SKM-1 treated with dmso at 0.1 percent for 144 hours (cell line): Measurements from ENCODE around the gene PIP4K2A.
"Not testable (repeated sequence)": the region's sequence is repeated elsewhere in the genome, so short reads cannot be mapped to it uniquely, and the experiment has no call there.

Experiments used
- DNase-seq: peaks from one replicate; lab custom pipeline; 2025; ENCODE audit not compliant: unreplicated experiment; lab: John Stamatoyannopoulos, UW

Gene PIP4K2A

DNA sequence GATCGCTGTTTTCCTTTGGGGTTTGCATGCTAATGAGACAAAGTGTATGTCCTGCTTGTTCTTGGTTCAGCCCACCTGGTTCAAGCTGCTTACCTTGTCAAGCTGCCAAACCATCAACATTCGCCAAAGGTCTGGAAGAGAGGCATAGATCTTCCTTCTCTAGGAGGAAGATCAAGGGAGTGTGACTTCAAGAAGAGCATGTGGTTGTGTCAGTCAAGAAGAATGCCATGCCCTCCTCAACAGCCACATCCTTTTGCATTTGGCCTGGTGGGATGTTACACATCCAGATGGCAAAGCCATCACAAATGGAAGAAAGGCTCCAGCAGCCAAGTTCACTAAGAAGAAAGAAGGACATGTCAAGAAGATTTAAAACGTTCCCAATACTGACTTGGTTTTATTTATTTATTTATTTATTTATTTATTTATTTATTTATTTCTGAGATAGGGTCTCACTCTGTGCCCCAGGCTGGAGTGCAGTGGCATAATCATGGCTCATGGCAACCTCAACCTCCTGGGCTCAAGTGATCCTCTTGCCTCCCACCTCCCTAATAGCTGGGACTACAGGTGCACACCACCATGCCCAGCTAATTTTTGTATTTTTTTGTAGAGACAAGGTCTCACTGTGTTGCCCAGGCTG, 5.1 kb upstream of the PIP4K2A start:
- DNase-seq, result no peak

DNA sequence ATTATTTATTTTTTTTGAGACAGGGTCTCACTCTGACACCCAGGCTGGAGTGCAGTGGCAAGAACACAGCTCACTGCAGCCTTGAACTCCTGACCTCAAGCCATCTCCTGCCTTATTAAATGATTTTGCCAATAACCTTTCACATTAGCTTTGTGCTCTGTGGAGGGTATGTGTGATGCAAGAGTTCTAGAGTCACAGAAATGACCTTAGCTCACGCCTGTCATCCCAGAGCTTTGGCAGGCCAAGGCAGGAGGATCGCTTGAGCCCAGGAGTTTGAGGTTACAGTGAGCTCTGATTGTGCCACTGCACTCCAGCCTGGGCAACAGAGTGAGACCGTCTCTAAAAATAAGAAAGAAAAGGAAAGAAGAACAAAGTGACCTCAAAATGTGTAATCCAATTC, 4.3 kb upstream of the PIP4K2A start:
- DNase-seq, result not testable (repeated sequence)

DNA sequence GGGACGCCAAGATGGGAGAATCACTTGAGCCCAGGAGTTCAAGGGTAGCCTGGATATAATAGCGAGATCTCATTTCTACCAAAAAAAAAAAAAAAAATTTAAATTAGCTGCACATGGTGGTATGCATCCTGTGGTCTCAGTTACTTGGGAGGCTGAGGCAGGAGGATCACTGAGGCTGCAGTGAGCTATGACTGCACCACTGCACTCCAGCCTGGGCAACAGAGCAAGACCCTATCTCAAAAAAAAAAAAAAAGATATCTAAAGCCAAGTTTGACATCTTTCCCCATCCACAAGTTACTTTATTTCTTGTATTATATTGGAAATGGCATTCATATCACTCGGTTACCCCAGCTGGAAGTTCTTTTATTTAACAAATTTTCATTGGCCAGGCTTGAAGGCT, 3.4 kb upstream of the PIP4K2A start:
- no peak for DNase-seq

DNA sequence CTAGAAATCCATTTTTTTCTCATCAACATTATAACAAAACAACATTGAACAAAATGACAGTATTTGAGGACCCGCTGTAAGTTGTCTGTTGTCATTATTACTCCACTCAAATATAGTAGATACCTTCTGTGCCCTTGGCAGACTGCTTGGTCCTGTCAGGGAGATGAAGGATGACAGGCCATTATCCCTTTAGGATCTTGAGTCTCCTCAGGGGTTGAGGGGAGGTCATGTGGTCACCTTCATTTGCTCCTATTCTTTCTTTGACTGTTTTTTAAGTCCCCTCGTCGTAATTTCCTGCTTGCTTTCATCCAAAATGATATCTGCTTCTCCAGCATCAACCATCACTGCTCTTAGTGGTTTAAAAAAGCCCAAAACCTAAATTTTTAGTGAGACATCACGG, 2.6 kb upstream of the PIP4K2A start:
- no peak for DNase-seq

DNA sequence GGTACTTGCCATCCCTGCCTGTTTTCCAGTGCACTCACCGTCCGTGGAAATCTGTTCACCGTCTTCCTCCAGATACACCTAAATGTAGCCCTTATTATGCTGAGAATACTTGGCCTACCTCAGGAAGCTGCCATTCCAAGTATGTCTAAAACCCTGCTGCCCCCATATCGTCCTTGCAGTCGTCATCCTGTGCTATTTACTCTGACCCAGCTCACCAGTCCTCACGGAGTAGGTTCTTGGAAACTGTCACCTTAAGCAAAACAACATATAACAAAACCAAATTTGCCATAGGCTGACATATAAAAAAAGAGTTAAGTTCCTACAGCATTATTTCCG, 880 bp upstream of the PIP4K2A start:
- no peak for DNase-seq

- peak; percentile 15 for DNase-seq
Measured at GRCh38 chr10:22713853-22714478, 412 bp downstream of the PIP4K2A start.

DNA sequence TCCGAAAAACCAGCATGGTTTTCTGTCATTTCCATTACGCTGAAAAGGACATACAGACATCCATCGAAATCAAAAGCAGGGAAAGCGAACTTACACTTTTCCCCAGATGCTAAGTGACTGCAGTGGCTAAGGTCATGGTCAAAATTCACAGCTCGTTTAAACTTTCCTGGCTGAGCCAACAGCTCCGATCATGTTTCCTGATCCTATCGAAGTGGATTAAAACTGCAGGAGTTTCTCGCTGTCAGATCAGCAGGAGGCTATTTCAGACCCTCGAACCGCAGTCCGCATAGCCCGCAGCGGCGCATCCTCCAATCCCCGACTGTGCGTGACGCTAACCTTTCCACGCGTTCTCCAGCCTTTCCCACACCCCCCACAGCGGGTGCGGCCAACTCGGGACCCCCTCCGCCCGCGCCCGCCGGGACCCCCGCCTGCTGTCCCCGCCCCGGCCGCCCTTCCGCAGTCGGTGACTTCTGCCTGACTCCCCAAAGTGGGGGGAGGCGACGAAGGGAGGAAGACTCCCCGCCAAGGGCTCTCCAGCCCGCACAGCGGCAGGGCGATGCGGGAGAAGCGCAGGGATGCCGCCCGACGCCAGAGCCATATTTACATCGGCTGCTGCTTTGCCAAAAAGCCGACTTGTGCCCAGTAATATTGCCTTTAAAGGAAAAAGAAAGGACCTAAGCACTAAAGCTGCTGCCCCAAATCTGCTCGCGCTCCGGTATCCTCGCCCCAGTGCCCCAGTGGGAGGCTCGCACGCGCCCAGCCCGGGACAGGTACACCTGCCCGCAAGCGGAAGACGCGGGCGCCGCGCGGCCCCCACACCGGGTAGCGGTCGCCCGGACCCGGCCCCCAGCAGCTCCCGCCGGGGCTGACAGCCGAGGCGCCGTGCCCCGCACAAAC, 1.2 kb downstream of the PIP4K2A start:
- DNase-seq, result no peak

DNA sequence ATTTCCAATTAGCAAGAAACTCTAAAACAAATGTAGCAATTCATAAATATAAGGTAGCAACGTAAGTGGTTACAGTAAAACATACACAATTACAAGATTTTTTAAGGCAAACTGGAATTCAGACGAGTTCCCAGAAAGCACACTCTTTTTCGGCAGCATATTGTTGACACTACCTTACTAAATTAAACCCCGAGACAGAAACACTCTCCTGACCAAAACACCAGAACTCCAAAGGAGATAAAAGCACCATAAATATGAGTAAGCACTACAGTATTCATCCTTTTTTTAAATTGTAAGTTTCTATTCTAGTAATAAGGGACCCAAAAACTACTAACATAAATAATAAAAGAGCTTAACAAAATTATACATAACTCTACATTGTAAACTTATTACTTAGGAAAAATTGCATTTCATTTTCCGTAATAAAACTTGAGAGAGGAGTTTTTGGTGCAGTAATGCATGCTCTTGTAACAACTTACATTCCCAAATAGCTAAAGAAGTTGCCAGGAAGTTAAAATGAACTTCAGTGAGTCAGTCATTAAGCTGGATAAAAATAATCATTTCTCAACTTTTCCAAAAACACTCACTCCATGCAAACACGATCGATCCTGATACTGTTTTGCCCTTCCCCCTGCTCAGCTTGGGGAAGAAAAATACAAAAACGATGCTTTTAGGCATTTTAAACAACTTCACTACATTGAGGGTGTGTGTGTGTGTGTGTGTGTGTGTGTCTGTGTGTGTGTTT, 2.0 kb downstream of the PIP4K2A start:
- no peak for DNase-seq

- DNase-seq, result no peak
Measured at GRCh38 chr10:22711373-22711772, 3.0 kb downstream of the PIP4K2A start.

GRCh38 chr10:22710139-22710745, 4.1 kb downstream of the PIP4K2A start:
- no peak for DNase-seq

GRCh38 chr10:22708772-22709171, 5.6 kb downstream of the PIP4K2A start:
- DNase-seq, result no peak

GRCh38 chr10:22705527-22705926, 8.9 kb downstream of the PIP4K2A start:
- DNase-seq, result no peak

DNA sequence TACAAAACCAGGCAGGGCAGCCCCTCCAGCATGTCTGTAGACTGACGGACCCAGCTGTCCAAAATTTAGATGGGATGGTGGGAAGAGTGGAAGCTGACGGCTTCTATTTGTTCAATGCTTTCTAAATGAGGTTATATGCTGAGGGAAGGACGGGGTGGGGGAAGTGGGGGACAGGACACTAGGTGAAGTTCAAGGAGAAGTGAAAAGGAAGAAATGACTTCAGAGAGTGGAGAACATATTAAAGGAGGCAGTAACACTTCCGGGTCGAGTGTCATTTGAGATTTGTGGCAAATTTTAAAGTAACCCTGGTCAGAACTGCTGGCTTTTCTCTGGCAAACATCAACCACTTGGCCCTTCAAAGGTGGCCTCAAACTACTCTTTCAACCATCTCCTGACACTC, 9.4 kb downstream of the PIP4K2A start:
- DNase-seq, result no peak

DNA sequence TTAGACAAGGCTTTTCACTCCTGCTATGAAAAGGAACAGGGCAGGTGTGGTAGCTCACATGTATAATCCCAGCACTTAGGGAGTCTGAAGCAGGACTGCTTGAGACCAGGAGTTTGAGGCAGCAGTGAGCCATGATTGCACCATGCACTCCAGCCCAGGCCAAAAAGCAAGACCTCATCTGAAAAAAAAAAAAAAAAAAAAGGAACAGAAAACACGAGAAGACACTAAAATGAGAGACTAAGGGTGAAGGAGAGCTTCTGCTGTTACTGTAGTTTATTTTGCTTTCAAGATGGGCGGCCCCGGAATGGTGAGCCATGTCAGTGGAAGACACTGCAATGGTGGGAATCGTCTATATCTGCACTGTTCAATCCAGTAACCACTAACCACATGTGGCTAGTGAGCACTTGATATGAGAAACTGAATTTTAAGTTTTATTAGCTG, 9.9 kb downstream of the PIP4K2A start:
- DNase-seq, result no peak

- no peak for DNase-seq
Measured at GRCh38 chr10:22702348-22702747, 12.0 kb downstream of the PIP4K2A start.

- no peak for DNase-seq
Measured at GRCh38 chr10:22701132-22701826, 13.1 kb downstream of the PIP4K2A start.

GRCh38 chr10:22700489-22700888, 13.9 kb downstream of the PIP4K2A start:
- DNase-seq, result no peak

GRCh38 chr10:22699976-22700375, 14.4 kb downstream of the PIP4K2A start:
- no peak for DNase-seq

DNA sequence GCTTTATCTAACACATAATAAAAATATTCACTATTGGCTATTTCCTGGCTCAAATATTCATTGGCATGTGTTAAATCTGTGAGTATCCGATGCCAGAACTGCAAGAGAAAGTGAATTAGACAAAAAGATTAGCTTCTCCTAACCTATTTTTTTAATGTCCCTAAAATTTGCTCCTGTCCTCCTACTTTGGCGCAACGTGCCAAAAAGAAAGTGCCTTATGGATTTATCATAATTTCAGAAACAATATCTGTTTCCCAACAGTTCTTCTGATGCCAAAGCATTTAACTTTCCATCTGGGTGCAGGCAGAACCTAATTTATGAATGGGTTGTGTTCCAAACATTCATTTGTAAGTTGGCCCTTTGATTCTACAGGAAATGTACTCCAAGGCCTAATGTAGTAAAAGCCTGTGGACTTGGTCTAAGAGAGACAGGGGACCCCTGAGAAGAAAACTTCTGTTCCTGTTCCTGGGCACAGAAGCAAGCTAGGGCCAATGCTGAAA, 15.4 kb downstream of the PIP4K2A start:
- DNase-seq, result no peak

DNA sequence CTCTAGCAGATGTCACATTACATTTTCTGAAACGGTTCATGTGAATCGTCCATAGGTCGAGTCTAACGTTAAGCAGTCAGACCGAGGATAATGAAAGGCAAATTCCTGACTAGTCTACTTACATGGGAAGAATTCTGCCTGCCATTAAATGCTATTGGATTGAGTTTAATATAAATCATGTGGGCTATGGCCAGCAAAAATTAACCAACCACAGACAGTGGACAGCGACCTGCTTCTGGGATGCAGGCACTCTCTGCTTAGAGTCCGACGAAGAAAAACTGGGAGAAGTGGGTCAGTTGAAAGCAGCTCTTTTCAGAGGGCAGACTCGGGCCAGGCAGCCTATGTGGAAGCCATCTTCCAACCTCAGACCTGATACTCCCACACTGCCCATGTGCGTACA, 16.6 kb downstream of the PIP4K2A start:
- DNase-seq, result no peak
